GM12801 (cell line): ENCODE results near the gene SCAMP4.

ENCODE experiments used
- CTCF ChIP-seq: IDR thresholded peaks from one replicate; pipeline ENCODE4 v1.5.1; 2011; ENCODE audit warnings: control low read depth; ENCODE audit not compliant: insufficient read length; ENCODE audit errors: extremely low read depth

Gene SCAMP4

GRCh38 chr19:1944088-1944915 is 39.1 kb downstream of the SCAMP4 start:
- no peak for TF ChIP-seq CTCF

GRCh38 chr19:1944916-1945561 is 39.8 kb downstream of the SCAMP4 start:
- TF ChIP-seq CTCF, result no peak

- no peak for TF ChIP-seq CTCF
Observed at GRCh38 chr19:1945899-1946298, 40.7 kb downstream of the SCAMP4 start.

GRCh38 chr19:1947651-1948209 is 42.5 kb downstream of the SCAMP4 start:
- no peak for TF ChIP-seq CTCF

GRCh38 chr19:1949304-1950101 is 44.3 kb downstream of the SCAMP4 start:
- TF ChIP-seq CTCF, result no peak

GRCh38 chr19:1950640-1951039 is 45.4 kb downstream of the SCAMP4 start:
- TF ChIP-seq CTCF, result no peak

- TF ChIP-seq CTCF, result no peak
Observed at GRCh38 chr19:1952635-1953034, 47.4 kb downstream of the SCAMP4 start.
